Glutamatergic neuron (in vitro differentiated cells): Measurements from ENCODE around the gene ZNF296. TPM values are rescaled to one million over a fixed set of nuclear protein-coding genes. Genes with fewer than 3 reads are reported as not detected.
"Not testable (repeated sequence)": the region's sequence is repeated elsewhere in the genome, so short reads cannot be mapped to it uniquely, and the experiment has no call there.

Experiments
- DNase-seq: peaks from one replicate; pipeline ENCODE4 v3.0.0; 2022
- H3K27ac Mint-ChIP-seq: one replicate; pipeline ENCODE4 v1.8.0; 2020; ENCODE audit warnings: mild to moderate bottlenecking, mixed read lengths, inconsistent platforms; ENCODE audit not compliant: unreplicated experiment
- H3K27me3 Mint-ChIP-seq: one replicate; pipeline ENCODE4 v1.8.0; 2020; ENCODE audit warnings: mild to moderate bottlenecking, moderate library complexity, mixed read lengths, inconsistent platforms; ENCODE audit not compliant: unreplicated experiment
- H3K36me3 Mint-ChIP-seq: one replicate; pipeline ENCODE4 v1.8.0; 2020; ENCODE audit warnings: mild to moderate bottlenecking, mixed read lengths, inconsistent platforms; ENCODE audit not compliant: unreplicated experiment
- H3K4me1 Mint-ChIP-seq: one replicate; pipeline ENCODE4 v1.8.0; 2020; ENCODE audit warnings: mild to moderate bottlenecking, low read depth, mixed read lengths, inconsistent platforms; ENCODE audit not compliant: unreplicated experiment
- H3K4me3 Mint-ChIP-seq: one replicate; pipeline ENCODE4 v1.8.0; 2020; ENCODE audit warnings: mild to moderate bottlenecking, mixed read lengths, inconsistent platforms; ENCODE audit not compliant: unreplicated experiment
- H3K9me3 Mint-ChIP-seq: one replicate; pipeline ENCODE4 v1.8.0; 2020; ENCODE audit warnings: mild to moderate bottlenecking, moderate library complexity, mixed read lengths, inconsistent platforms; ENCODE audit not compliant: unreplicated experiment
- CTCF ChIP-seq: fragments of 200-600 bp; sonication (generic); IDR thresholded peaks from one replicate; pipeline ENCODE4 v1.5.0; 2021; ENCODE audit not compliant: partially characterized antibody, unreplicated experiment
- total RNA-seq: library from RNA; stranded (reverse); fragmentation: NEBNext Ultra II Directional; extraction: Animal tissue kit (Norgen Biotek cat#: 25700); gene quantifications from one replicate; pipeline ENCODE4 v1.2.1, GENCODE V29; 2021; ENCODE audit not compliant: unreplicated experiment

Gene ZNF296
- total RNA-seq, 1 donor from 2014 or later: 6.3 TPM

- peak overlapping the region; percentile 43 for H3K27ac Mint-ChIP-seq
- no peak for TF ChIP-seq CTCF
- H3K36me3 Mint-ChIP-seq: no peaks in the 10 kb centered on the region
- H3K27me3 Mint-ChIP-seq: peaks cover 1% of the 10 kb centered on the region
- DNase-seq: no peak
- H3K4me1 Mint-ChIP-seq: peaks cover 32% of the 10 kb centered on the region
- peaks cover 3% of the 10 kb centered on the region for H3K9me3 Mint-ChIP-seq
- no peak overlapping the region for H3K4me3 Mint-ChIP-seq
Measured at GRCh38 chr19:45110851-45111266, 34.6 kb upstream of the ZNF296 start.

- Mint-ChIP-seq H3K9me3 (peaks cover 4% of the 10 kb centered on the region), H3K27me3 (peaks cover 1% of the 10 kb centered on the region), H3K36me3 (no peaks in the 10 kb centered on the region), H3K27ac (no peak overlapping the region), H3K4me3 (no peak overlapping the region), H3K4me1 (peaks cover 37% of the 10 kb centered on the region)
- DNase-seq: no peak
- no peak for TF ChIP-seq CTCF
Measured at GRCh38 chr19:45107621-45108150, 31.4 kb upstream of the ZNF296 start.

- not testable (repeated sequence) for H3K9me3 Mint-ChIP-seq, H3K27ac Mint-ChIP-seq, H3K4me3 Mint-ChIP-seq, H3K27me3 Mint-ChIP-seq, DNase-seq, H3K36me3 Mint-ChIP-seq
- H3K4me1 Mint-ChIP-seq: peaks cover 34% of the 10 kb centered on the region
Measured at GRCh38 chr19:45106363-45106762, 30.1 kb upstream of the ZNF296 start.

GRCh38 chr19:45104658-45105349, 28.5 kb upstream of the ZNF296 start:
- Mint-ChIP-seq H3K4me1 (peaks cover 41% of the 10 kb centered on the region), H3K4me3 (peak overlapping the region; percentile 17), H3K27me3 (peaks cover 7% of the 10 kb centered on the region), H3K27ac (peak overlapping the region; percentile 59), H3K9me3 (peaks cover 9% of the 10 kb centered on the region), H3K36me3 (no peaks in the 10 kb centered on the region)
- no peak for TF ChIP-seq CTCF
- DNase-seq: no peak

- DNase-seq: no peak
- no peak for TF ChIP-seq CTCF
- Mint-ChIP-seq H3K9me3 (peaks cover 13% of the 10 kb centered on the region), H3K4me1 (peaks cover 47% of the 10 kb centered on the region), H3K36me3 (no peaks in the 10 kb centered on the region), H3K4me3 (peak overlapping the region; percentile 17), H3K27ac (peak overlapping the region; percentile 88), H3K27me3 (peaks cover 12% of the 10 kb centered on the region)
Measured at GRCh38 chr19:45103508-45104319, 27.4 kb upstream of the ZNF296 start.
